ENCODE data around the gene C5AR2. TPM values are rescaled to one million over a fixed set of nuclear protein-coding genes. Genes with fewer than 3 reads are reported as not detected.

The C5AR2 gene
- total RNA-seq, 1 experiment from 2014 or later, result not detected

DNA sequence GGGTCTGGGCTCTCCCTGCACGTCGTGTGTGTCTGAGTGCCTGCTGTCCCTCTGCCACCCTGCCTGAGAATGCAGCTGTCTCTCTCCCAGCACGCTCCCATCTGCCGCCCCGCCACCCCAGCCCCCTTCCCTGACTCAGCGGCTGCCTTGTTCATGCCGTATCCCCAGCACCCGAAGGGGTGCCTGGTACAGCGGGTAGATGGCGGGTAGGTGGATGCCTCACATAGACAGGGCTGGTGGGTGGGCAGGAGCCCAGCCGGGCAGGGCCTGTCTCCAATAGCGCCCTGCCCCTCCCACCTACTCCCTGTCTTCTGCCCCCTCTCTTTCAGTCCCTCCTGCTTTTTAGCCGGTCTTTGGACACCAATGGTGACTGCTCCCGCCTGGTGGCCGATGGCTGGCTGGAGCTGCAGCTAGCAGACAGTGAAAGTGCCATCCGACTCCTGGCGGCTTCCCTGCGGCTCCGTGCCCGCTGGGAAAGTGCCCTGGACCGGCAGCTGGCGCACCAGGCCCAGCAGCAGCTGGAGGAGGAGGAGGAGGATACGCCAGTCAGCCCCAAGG, 47.5 kb downstream of the C5AR2 start:
- Histone ChIP-seq H3K27me3 (ENCODE audit: insufficient read depth, low read length) (no peaks in the 10 kb centered on the region), H3K79me2 (ENCODE audit: insufficient read depth, low read length) (no peaks in the 10 kb centered on the region), H2AK5ac (ENCODE audit: insufficient read length, low read length) (no peak overlapping the region), H2AFZ (ENCODE audit: low read length) (no peak overlapping the region), H3K4ac (ENCODE audit: low read depth, low read length) (no peak overlapping the region), H3K23ac (ENCODE audit: insufficient read length, low read depth, low read length) (no peak overlapping the region), H4K5ac (ENCODE audit: insufficient read length, low read depth, low read length) (no peak overlapping the region), H3K79me1 (ENCODE audit: insufficient read depth, low read depth, low read length, poor library complexity, severe bottlenecking) (no peaks in the 10 kb centered on the region), H2BK120ac (ENCODE audit: low read depth, low read length, poor library complexity, severe bottlenecking) (no peak overlapping the region), H2BK15ac (ENCODE audit: low read depth, low read length) (no peak overlapping the region), H3K4me2 (ENCODE audit: insufficient read depth, insufficient read length, low read length) (no peak overlapping the region), H2BK20ac (ENCODE audit: low read depth, low read length, poor library complexity, severe bottlenecking) (no peak overlapping the region), H3K56ac (ENCODE audit: insufficient read length, low read depth, low read length) (no peak overlapping the region), H3K9me3 (ENCODE audit: control insufficient read depth, low read depth, low read length) (no peaks in the 10 kb centered on the region), H4K20me1 (ENCODE audit: control insufficient read depth, insufficient read depth, insufficient read length) (no peaks in the 10 kb centered on the region), H3K23me2 (ENCODE audit: insufficient read length, low read depth, low read length, poor library complexity, severe bottlenecking) (no peaks in the 10 kb centered on the region), H4K8ac (replicated peaks; ENCODE audit: insufficient read length, low read depth, low read length) (no peak overlapping the region), H3T11ph (ENCODE audit: low read length) (no peak overlapping the region), H3K4me1 (ENCODE audit: insufficient read depth, low read length) (no peaks in the 10 kb centered on the region), H3K14ac (ENCODE audit: insufficient read depth, low read length) (no peak overlapping the region), H4K91ac (ENCODE audit: insufficient read length, low read depth, low read length) (no peak overlapping the region), H2BK12ac (ENCODE audit: insufficient read length, low read depth, low read length) (no peak overlapping the region), H2BK5ac (ENCODE audit: insufficient read length, low read length) (no peak overlapping the region), H3K18ac (ENCODE audit: insufficient read length, low read depth, low read length) (no peak overlapping the region), H3K9ac (ENCODE audit: extremely low read depth, insufficient read length, low read length) (no peak overlapping the region), H3K27ac (ENCODE audit: insufficient read length, low read depth, low read length) (no peak overlapping the region)
- TF ChIP-seq, protein P1, sequence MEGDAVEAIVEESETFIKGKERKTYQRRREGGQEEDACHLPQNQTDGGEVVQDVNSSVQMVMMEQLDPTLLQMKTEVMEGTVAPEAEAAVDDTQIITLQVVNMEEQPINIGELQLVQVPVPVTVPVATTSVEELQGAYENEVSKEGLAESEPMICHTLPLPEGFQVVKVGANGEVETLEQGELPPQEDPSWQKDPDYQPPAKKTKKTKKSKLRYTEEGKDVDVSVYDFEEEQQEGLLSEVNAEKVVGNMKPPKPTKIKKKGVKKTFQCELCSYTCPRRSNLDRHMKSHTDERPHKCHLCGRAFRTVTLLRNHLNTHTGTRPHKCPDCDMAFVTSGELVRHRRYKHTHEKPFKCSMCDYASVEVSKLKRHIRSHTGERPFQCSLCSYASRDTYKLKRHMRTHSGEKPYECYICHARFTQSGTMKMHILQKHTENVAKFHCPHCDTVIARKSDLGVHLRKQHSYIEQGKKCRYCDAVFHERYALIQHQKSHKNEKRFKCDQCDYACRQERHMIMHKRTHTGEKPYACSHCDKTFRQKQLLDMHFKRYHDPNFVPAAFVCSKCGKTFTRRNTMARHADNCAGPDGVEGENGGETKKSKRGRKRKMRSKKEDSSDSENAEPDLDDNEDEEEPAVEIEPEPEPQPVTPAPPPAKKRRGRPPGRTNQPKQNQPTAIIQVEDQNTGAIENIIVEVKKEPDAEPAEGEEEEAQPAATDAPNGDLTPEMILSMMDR (conservative IDR thresholded peaks at IDR 0.05), result no peak
- DNase-seq, result no peak
- WGBS (ENCODE audit: extremely low coverage, insufficient read length, low lambda C conversion rate), result no CpG with 5 or more reads among the region's 23 CpGs
- H3K27ac Mint-ChIP-seq, result no peak overlapping the region
- peaks cover 3 to 4% of the 10 kb centered on the region in 2 experiments; a peak in 2 of 4 replicates for H3K4me1 Mint-ChIP-seq
- no peaks in the 10 kb centered on the region for H3K9me3 Mint-ChIP-seq
- H3K27me3 Mint-ChIP-seq (ENCODE audit: low read depth), result no peaks in the 10 kb centered on the region
- no peak overlapping the region for H3K4me3 Mint-ChIP-seq
- peaks cover 26 to 75% (median 57%) of the 10 kb centered on the region in 3 experiments; a peak in 6 of 7 replicates for H3K36me3 Mint-ChIP-seq (ENCODE audit: insufficient read depth in 1 of 3, low read depth in 3 of 3)

Measured in H9 (cell line).